EL (cell line): Measurements from ENCODE around the gene PLGLB1.
"Not testable (repeated sequence)": the region's sequence is repeated elsewhere in the genome, so short reads cannot be mapped to it uniquely, and the experiment has no call there.

ENCODE experiments used
- DNase-seq: peaks from one replicate; pipeline ENCODE4 v3.0.0-alpha.2; 2016

The PLGLB1 gene

DNA sequence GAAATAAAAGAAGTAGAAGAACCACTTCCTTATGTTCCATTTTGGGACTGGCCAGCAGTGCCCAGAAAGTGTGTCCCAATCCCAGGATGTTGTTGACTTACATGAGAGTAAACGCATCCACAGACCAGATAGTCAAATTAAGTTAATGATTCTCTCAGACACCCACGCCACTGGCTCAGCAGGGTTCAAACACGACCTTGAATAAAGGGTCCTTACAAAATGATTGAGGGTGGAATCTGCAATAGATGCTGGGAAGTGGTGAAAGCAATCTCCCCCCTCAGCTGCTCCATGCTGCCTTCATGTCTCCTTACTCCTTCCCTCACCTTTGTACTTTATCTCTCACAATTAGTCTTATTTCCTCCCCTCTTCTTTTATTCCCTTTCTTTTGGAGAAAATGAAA, at the start of gene PLGLB1:
TSS of gene PLGLB1 (minus strand) at position 101 of the 400 bp plus-strand sequence. CDS start at position 40, 61 bp downstream.
- not testable (repeated sequence) for DNase-seq

DNA sequence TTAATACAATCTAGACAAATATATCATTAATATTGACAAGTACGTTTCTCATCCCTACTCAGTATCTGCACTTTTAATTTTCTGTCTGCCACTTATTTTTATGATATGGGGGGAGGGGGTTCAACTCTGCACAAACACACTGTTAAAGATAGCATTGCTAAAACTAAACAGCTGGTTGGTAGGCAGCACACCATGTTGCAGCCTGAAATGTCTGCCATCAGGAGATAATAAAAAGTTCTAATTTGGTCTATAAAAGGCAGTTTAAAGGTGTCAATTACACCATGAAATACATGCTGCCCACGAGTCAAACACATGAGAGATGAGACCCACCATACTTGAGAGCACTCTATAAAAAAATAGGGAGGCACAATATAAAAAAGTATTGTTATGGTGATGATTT, 42.7 kb upstream of the PLGLB1 start:
- DNase-seq, result not testable (repeated sequence)

DNA sequence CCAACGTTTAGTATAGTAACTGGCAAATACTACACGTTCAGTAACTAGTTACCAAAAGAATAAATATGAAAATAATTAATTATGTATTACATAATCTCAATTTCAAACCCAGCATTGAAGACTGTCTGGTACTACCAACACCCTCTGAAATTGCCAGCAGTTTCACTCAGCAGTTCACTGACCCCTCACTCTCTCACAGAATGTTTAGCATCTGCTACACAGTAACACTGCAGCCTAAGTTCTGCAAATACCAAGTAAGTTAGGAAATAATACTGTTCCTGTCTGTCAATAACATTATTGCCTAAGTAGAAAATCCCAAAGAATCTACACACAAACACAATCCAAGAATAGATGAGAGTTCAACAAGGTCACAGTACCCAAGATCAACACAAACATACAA, 41.8 kb upstream of the PLGLB1 start:
- not testable (repeated sequence) for DNase-seq

DNA sequence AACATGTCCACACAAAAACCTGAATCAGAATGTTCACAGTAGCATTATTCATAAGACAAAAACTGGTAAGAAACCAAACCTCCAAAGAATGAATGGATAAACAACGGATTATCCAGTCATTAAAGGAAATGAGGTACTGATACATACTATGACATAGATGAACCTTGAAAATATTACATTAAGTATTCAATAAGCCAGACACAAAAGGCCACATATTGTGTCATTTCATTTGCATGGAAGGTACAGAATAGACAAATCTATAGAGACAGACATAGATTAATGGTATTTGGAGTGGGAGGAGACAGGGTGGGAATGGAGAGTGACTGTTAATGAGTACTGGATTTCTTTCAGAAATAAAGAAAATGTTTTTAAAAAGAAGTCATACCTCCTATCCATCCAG, 39.9 kb upstream of the PLGLB1 start:
- DNase-seq, result not testable (repeated sequence)

DNA sequence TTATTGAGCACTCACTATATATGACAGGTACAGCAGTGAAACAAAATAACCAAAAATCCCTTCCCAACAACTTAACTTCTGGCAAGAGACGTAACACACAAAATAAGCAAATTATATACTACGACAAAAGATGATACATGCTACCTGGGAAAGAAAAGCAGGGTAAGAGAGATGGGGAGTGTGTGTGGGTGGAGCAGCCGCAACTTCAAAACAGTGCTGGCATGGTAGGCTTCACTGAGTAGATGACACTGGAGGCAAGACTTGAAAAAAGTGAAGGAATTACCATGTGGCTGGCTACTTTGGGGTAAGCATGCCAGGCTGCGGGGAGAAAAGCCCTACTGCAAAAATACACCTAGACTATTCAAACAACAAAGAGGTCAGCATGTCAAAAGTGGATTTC, 36.0 kb upstream of the PLGLB1 start:
- not testable (repeated sequence) for DNase-seq

DNA sequence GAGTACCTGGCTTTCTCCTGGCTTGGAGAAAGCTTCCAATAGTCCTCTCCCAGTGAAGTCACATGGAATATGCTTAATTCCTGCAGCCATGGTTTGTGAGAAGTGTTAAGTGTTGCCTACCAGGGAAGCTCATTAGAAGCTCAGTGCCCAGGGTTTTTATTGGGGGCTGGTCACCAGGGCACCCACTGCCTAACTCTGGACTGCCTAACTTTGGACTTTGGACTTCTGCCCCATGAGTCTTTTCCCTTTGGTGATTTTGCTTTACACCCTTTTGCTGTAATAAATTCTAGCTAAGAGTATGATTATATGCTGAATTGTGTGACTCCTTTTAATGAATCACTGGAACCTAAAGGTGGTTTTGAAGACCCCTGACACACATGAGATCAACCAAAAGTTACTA, 35.2 kb upstream of the PLGLB1 start:
- not testable (repeated sequence) for DNase-seq

DNA sequence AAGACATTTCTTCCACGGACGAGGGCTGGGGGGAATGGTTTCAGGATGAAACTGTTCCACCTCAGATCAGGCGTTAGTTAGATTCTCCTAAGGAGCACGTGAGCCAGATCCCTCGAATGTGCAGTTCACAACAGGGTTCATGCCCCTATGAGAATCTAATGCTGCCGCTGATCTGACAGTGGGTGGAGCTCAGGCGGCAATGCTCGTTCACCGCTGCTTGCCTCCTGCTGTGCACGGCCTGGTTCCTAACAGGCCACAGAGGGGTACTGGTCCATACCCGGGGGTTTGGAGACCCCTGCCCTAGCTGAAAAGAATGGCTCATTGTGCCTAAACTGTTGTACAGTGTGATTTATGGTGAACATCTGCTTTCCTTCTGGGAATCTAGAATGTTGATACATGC, 34.8 kb upstream of the PLGLB1 start:
- DNase-seq, result not testable (repeated sequence)

DNA sequence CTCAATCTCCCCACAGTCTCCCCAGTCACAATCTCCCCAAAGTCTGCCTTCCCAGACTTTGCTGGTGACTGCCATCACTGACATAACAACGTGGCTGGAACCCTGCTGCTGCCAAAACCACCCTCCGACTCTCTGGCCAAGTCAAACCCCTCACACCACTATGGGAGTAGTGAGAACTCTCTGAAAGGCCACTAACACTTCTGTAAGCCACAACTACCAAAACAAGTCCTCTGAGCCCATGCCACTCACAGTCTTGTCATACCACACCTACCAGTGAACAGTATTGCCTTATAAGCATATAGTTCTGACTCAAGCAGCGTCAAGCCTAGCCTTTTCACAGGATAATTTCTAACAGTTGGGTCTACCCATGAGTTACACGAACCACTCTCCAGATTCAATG, 32.7 kb upstream of the PLGLB1 start:
- not testable (repeated sequence) for DNase-seq

DNA sequence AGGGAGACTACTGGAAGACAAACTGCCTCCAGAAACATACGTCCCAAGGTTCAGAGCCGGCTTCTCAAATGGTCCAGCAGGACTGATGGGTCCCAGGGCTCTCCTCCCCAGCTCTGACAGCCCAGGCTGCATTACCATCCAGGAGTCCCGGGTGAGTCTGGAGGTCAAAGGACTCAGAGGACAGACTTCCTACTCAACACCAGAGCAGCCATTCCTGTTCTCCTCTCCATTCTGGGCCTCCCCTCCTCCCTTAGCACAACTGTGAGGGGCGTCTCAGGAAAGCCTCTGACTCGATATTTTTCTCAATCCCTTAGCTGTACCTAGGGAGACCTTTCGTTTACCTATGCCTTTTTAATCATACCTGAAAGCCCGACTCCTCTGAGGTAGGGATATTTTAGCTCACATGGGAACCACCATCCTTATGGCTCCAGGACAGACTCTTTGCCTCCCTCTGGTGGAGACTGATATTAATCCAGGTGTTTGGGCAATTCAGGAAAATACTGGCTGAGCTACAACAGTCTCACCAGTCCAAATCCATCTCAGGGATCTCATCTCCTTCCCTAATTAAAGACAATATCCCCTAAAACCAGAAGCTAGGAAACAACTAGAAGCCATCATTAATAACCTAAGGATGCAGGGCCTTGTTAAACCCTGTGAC, 19.8 kb upstream of the PLGLB1 start:
- not testable (repeated sequence) for DNase-seq

DNA sequence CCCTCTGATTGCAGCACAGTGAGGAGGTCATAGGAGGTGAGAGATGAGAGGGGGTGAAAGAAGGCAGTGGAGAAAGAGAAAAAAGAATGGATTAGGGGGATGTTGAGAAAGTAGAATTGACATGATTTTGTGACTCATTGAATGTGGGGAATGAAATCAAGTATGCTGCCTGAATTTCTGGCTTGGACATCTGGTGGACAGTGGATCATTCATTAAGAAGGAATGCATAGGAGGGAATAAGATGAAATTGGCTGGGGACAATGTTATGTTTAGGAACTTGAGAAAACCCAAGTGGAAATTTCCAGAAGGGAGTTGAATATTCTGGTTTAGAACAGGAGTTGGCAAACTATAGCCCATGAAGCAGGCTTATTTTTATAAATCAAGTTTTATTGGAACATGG, 7.0 kb upstream of the PLGLB1 start:
- not testable (repeated sequence) for DNase-seq

DNA sequence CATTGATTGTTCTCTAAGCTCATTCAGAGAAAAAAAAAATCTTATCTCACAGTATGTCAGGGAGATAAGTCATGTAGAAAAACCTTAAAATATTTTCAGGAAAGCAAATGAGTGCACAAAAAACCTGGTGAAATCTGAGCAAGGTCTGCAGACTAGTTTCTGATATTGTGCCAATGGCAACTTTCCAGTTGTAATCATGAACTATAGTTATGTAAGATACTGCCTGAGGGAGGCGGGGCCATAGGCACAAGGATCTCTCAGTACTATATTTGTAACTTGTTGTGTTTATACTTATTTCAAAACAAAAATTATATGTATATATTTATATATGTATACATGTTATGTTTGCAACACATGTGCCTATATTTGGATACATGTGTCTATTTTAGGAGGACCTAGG, 5.2 kb upstream of the PLGLB1 start:
- DNase-seq, result not testable (repeated sequence)

DNA sequence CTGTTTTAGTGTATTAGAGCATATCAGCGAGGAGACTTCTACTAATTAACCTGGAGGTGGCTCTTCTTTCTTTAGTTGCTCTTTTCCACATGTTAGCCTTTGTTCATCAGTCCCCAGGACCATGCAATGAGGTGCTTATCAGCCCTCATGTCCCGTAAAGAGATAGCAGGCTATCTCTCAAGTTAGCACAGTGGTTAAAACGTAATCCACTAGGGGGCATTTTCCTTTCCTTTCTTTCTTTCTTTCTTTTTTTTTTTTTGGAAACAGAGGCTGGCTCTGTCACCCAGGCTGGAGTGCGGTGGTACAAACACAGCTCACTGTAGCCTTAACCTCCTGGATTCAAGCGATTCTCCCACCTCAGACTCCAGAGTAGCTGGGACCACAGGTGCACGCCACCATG, 4.3 kb upstream of the PLGLB1 start:
- DNase-seq, result not testable (repeated sequence)

DNA sequence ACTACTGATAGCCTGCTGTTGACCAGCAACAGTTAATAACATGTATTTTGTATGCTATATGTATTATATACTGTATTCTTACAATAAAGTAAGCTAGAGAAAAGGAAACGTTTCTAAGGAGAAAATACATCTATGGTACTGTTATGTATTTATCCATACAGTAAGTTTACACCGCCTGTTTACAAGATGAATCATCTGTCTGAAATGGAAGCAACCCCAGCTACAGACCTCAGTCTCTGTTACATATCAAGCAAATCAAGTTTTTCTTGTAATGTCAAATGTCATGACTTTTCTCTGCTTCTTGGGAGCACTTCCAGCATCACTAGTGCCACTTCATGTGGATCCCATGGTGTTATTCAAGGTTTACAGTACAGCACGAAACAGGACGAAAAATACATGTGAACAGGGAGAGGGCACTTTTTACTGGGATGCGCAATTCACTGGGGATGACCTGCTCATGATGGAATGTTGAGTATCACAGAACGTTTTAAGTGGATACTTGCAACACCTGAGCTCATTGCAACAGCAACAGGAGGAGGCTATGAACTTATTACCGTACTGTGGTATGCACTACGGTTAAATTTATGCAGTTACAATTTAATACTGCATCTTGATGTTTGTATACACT, 2.5 kb upstream of the PLGLB1 start:
- DNase-seq, result not testable (repeated sequence)

DNA sequence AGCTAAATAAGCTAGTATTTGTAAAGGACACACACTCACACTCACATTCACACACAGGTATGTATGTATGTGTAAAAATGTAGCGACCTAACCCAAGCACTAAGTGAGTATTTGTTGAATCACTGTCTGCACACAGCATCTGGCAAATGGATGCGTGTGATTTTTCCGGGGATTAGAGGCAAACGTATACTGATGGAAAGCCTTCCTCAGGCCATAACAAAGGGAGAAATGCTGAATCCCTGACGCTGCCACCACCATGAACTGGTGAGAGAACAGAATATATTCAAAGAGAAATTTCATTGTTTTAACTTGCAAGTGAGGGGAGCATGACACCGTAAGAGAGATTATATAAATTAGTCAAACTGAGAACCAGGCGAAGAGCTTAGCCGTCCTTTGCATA, 601 bp downstream of the PLGLB1 start:
- not testable (repeated sequence) for DNase-seq

DNA sequence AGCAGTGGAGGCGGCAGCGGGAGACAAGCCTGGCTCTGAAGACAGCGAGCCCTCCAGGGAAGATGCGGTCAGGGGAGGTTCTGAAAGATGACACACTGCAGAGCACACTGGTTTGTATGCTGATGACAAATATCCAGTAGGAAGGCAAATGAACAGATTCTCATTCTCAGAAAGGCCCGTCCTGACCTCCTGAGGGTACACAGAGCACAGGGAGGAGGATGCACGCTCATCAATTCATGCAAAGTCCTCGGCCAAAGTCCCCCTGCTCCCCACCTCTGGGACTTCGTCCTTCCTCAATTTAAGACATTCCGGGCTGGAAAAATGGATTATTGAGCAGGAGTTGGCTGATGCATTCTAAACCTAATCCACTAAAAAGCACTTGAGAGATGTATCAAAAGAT, 2.6 kb downstream of the PLGLB1 start:
- DNase-seq, result not testable (repeated sequence)

DNA sequence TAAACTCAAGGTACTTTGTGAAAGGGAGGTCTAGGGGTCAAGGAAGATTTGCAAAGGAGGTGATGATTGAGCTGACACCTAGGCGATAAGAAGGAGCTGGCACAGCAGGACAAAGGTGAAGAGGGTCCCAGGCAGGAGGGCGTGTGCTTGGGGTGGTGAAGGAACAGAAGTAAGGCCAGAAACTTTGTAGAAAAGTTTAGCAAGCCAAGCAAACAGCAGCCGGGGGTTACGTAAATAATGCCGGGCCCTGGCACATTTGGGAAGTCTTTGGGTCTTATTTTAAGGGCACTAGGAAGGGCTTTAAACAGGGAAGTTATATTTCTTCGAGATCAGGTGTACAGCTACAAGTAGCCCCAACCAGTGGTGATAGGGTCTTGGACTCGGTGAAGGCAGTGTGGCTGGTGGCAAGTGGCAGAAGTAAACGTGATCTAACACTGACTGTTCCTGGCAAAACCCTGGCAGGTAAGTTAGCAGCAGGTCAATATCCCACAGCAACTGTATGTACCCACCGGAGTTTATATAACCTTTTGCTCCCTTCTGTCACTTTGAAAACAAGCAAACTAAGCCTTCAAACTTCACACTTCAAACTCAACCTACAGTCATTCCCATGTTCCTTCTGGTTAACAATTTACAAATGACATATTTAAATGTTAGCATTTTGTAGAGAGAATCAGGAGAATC, 7.0 kb downstream of the PLGLB1 start:
- not testable (repeated sequence) for DNase-seq

DNA sequence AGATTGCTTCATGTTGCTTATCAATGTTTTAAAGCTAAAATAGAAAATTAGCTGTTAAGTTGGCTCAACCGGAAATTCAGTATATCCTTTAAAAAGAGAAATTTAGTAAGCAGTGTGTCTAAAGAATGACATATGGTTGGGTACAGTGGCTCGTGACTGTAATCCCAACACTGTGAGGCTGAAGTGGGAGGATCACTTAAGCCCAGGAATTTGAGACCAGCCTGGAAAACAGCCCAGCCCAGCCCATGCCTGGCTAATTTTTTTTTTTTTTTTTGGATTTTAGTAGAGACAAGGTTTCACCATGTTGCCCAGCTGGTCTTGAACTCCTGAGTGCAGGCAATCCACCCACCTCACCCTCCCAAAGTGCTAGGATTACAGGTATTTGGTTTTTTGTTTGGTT, 17.2 kb downstream of the PLGLB1 start:
- not testable (repeated sequence) for DNase-seq
